GM12874 (cell line): ENCODE measurements around the gene PRKACG.

Experiments
- CTCF ChIP-seq: IDR thresholded peaks from 2 replicates; pipeline ENCODE4 v1.5.1; 2011; ENCODE audit warnings: low read depth, mild to moderate bottlenecking, control low read depth, low read length, moderate library complexity; ENCODE audit not compliant: insufficient read depth

PRKACG gene

GRCh38 chr9:69047371-69047770 lies 33.5 kb upstream of the PRKACG start:
- TF ChIP-seq CTCF: no peak

GRCh38 chr9:69046723-69047122 lies 32.8 kb upstream of the PRKACG start:
- TF ChIP-seq CTCF: no peak

- no peak for TF ChIP-seq CTCF
These were observed 31.9 kb upstream of the PRKACG start for GRCh38 chr9:69045821-69046220.

GRCh38 chr9:69044240-69045219 lies 30.6 kb upstream of the PRKACG start:
- TF ChIP-seq CTCF: no peak

- TF ChIP-seq CTCF: no peak
These were observed 26.7 kb upstream of the PRKACG start for GRCh38 chr9:69040646-69041045.

GRCh38 chr9:69036799-69037198 lies 22.9 kb upstream of the PRKACG start:
- no peak for TF ChIP-seq CTCF

- TF ChIP-seq CTCF: no peak
These were observed 22.4 kb upstream of the PRKACG start for GRCh38 chr9:69036309-69036708.
